T47D (cell line): ENCODE data around the gene BMP15.
A peak's percentile ranks its signal among the peaks of the same experiment; 100 is the strongest.

Experiments used
- DNase-seq, 2 experiments: peaks; one replicate each; pipeline versions ENCODE4 v3.0.0 to v3.0.0-alpha.2; 2011 to 2012; ENCODE audit warnings: low read depth in 1 of 2, low spot score in 1 of 2
- JUND ChIP-seq: IDR thresholded peaks from 2 replicates; pipeline ENCODE4 v1.6.1; 2012; ENCODE audit warnings: low read depth
- in situ Hi-C: cut with HindIII; loops from 2 replicates; pipeline ENCODE4 v1.10.0; 2016; ENCODE audit warnings: low sequenced_read_pairs, low pct_unique_long_range_greater_than_20kb

The BMP15 gene

GRCh38 chrX:50910685-50911176 lies at the start of gene BMP15:
BMP15 (plus strand) TSS chrX:50910735; CDS start chrX:50910784, 49 bp downstream.
- TF ChIP-seq JUND: no peak
- DNase-seq: no peak
- in situ Hi-C loops: no loop called here

- no peak for TF ChIP-seq JUND
- no peak for DNase-seq
- in situ Hi-C loops: no loop called here
These were observed 47.1 kb upstream of the BMP15 start for GRCh38 chrX:50863471-50863870.

GRCh38 chrX:50865311-50865710 lies 45.2 kb upstream of the BMP15 start:
- in situ Hi-C loops: no loop called here
- no peak for DNase-seq
- no peak for TF ChIP-seq JUND

GRCh38 chrX:50871922-50872453 lies 38.5 kb upstream of the BMP15 start:
- no peak for DNase-seq
- in situ Hi-C loops: no loop called here

GRCh38 chrX:50874876-50875275 lies 35.7 kb upstream of the BMP15 start:
- in situ Hi-C loops: no loop called here
- TF ChIP-seq JUND: no peak
- DNase-seq: peak in 1 of 2 experiments; percentile 6

More at GRCh38 chrX:50871922-50872453, 38.5 kb upstream of the BMP15 start:
- TF ChIP-seq JUND: no peak

- no peak for TF ChIP-seq JUND
- in situ Hi-C loops: no loop called here
- no peak for DNase-seq
These were observed 34.0 kb upstream of the BMP15 start for GRCh38 chrX:50876551-50876950.

GRCh38 chrX:50877310-50877709 lies 33.2 kb upstream of the BMP15 start:
- DNase-seq: no peak
- in situ Hi-C loops: no loop called here
- no peak for TF ChIP-seq JUND

GRCh38 chrX:50881028-50881427 lies 29.5 kb upstream of the BMP15 start:
- TF ChIP-seq JUND: no peak
- in situ Hi-C loops: no loop called here
- no peak for DNase-seq

GRCh38 chrX:50888884-50889283 lies 21.7 kb upstream of the BMP15 start:
- no peak for DNase-seq
- in situ Hi-C loops: no loop called here
- no peak for TF ChIP-seq JUND

- in situ Hi-C loops: no loop called here
- no peak for DNase-seq
These were observed 21.0 kb upstream of the BMP15 start for GRCh38 chrX:50889582-50889981.

GRCh38 chrX:50893047-50893446 lies 17.5 kb upstream of the BMP15 start:
- in situ Hi-C loops: no loop called here
- TF ChIP-seq JUND: no peak

More at GRCh38 chrX:50889582-50889981, 21.0 kb upstream of the BMP15 start:
- no peak for TF ChIP-seq JUND

GRCh38 chrX:50893466-50893865 lies 17.1 kb upstream of the BMP15 start:
- TF ChIP-seq JUND: no peak
- DNase-seq: peak in 1 of 2 experiments; percentile 9
- in situ Hi-C loops: no loop called here

More at GRCh38 chrX:50893047-50893446, 17.5 kb upstream of the BMP15 start:
- DNase-seq: no peak

GRCh38 chrX:50905334-50905733 lies 5.2 kb upstream of the BMP15 start:
- peak in 1 of 2 experiments; percentile 60 for DNase-seq
- in situ Hi-C loops: no loop called here

GRCh38 chrX:50913520-50913919 lies 3.0 kb downstream of the BMP15 start:
- no peak for DNase-seq
- TF ChIP-seq JUND: no peak
- in situ Hi-C loops: no loop called here

More at GRCh38 chrX:50905334-50905733, 5.2 kb upstream of the BMP15 start:
- no peak for TF ChIP-seq JUND
